HepG2 (cell line): Measurements from ENCODE around the gene NEDD4.

ENCODE experiments used
- CEBPZ ChIP-seq: IDR thresholded peaks from 2 replicates; pipeline ENCODE4 v1.6.1; 2012; ENCODE audit warnings: low read length, improper control_type of control experiment
- CTCF ChIP-seq: sonication (generic); formaldehyde crosslinking; IDR thresholded peaks from 2 replicates; pipeline ENCODE4 v1.5.0; 2020; ENCODE audit warnings: mild to moderate bottlenecking, missing genetic modification reagents, moderate library complexity
- EHMT2 ChIP-seq: fragments of 200-600 bp; sonication (generic); IDR thresholded peaks from 2 replicates; pipeline ENCODE4 v1.7.0; 2017; ENCODE audit warnings: antibody characterized with exemption, low read depth, low read length, borderline replicate concordance
- MTF1 ChIP-seq: sonication (generic); formaldehyde crosslinking; IDR thresholded peaks from 2 replicates; pipeline ENCODE4 v1.5.0; 2020; ENCODE audit warnings: missing genetic modification reagents
- POLR2AphosphoS5 ChIP-seq: IDR thresholded peaks from 2 replicates; pipeline ENCODE4 v1.6.1; 2012; ENCODE audit warnings: low read depth, low read length
- RAD21 ChIP-seq: fragments of 450-650 bp; formaldehyde crosslinking; IDR thresholded peaks from 2 replicates; pipeline ENCODE4 v1.5.0; 2020; ENCODE audit warnings: mild to moderate bottlenecking
- SIN3A ChIP-seq: IDR thresholded peaks from 2 replicates; pipeline ENCODE4 v1.6.1; 2011; ENCODE audit warnings: low read depth, mild to moderate bottlenecking, control low read depth, low read length, borderline replicate concordance
- SMC3 ChIP-seq: IDR thresholded peaks from 2 replicates; pipeline ENCODE4 v1.6.1; 2011; ENCODE audit warnings: low read length, improper control_type of control experiment
- SP2 ChIP-seq: sonication (generic); formaldehyde crosslinking; IDR thresholded peaks from 2 replicates; pipeline ENCODE4 v1.5.1; 2020; ENCODE audit warnings: mild to moderate bottlenecking, missing genetic modification reagents
- TAF1 ChIP-seq: sonication (generic); formaldehyde crosslinking; IDR thresholded peaks from 2 replicates; pipeline ENCODE4 v1.4.0; 2020; ENCODE audit warnings: missing genetic modification reagents
- ZNF24 ChIP-seq: fragments of 450-650 bp; IDR thresholded peaks from 2 replicates; pipeline ENCODE4 v1.6.1; 2017; ENCODE audit warnings: antibody characterized with exemption, mild to moderate bottlenecking
- ZNF276 ChIP-seq: sonication (generic); formaldehyde crosslinking; IDR thresholded peaks from 2 replicates; pipeline ENCODE4 v1.4.0; 2020; ENCODE audit warnings: mild to moderate bottlenecking, low read depth, missing genetic modification reagents
- ZNF619 ChIP-seq: sonication (generic); formaldehyde crosslinking; IDR thresholded peaks from 2 replicates; pipeline ENCODE4 v1.4.0; 2020; ENCODE audit warnings: mild to moderate bottlenecking, missing genetic modification reagents
- ZNF83 ChIP-seq: sonication (generic); formaldehyde crosslinking; IDR thresholded peaks from 2 replicates; pipeline ENCODE4 v1.4.0; 2020; ENCODE audit warnings: missing genetic modification reagents, mild to moderate bottlenecking, borderline replicate concordance

GRCh38 chr15:56014677-56015076, 21.3 kb upstream of the NEDD4 start:
- TF ChIP-seq SIN3A: no peak
- TF ChIP-seq SMC3: no peak
- no peak for TF ChIP-seq TAF1 (CRISPR knock-in tag)
- no peak for TF ChIP-seq ZNF83 (CRISPR knock-in tag)
- TF ChIP-seq CEBPZ: no peak
- no peak for TF ChIP-seq POLR2AphosphoS5
- TF ChIP-seq ZNF276 (CRISPR knock-in tag): no peak
- TF ChIP-seq SP2 (CRISPR knock-in tag): no peak
- no peak for TF ChIP-seq EHMT2
- TF ChIP-seq MTF1 (CRISPR knock-in tag): no peak
- TF ChIP-seq CTCF (CRISPR knock-in tag): no peak
- no peak for TF ChIP-seq ZNF619 (CRISPR knock-in tag)
- TF ChIP-seq RAD21 (CRISPR knock-in tag): no peak
- no peak for TF ChIP-seq ZNF24
